GM19035 (cell line): ENCODE results near the gene HDAC6.
"Not testable (repeated sequence)": the region's sequence is repeated elsewhere in the genome, so short reads cannot be mapped to it uniquely, and the experiment has no call there.

ENCODE experiments used
- ATAC-seq: cut with Tn5 transposase; IDR thresholded peaks from one replicate; pipeline ENCODE4 v1.9.1; 2021; ENCODE audit not compliant: unreplicated experiment

Gene HDAC6

DNA sequence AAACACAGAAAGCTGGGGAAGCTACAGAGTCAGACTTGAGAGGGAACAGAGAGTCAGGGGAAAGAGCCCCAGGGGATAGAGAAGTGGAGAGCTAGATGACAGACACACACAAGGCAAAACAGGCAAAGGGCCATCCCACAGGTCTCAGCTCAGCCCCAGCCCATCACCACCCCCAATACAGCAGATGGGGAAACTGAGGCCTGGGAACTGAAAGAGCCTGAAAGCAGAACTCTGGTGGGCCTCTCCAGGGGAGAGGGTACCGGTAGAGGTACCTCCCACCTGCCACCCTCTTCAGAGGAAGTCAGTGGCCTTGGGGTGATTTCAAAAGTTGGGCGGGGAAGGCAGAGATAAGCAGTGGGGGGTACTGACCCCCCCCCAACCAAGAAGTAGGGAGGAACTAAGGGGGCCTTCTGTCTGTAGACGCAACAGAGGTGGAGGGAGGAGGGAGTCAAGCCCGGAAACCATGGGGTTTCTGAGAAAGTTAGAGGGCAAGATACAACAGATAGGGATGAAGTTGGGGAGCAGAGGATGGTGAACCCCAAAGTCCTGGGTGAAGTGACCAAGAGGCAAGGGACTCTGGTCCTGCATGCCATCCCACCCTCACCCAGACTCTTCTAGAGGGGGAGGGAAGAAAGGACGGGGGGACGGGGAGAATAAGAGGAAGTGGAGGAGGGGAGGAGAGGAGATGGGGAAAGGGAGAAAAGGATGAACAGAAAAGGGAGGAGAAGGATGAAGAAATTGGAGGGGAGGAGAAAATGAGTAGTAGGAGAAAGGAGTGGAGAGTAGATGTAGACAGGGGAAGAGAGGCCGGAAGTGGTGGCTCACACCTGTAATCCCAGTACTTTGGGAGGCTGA is 12.3 kb upstream of the HDAC6 start:
- no peak for ATAC-seq

DNA sequence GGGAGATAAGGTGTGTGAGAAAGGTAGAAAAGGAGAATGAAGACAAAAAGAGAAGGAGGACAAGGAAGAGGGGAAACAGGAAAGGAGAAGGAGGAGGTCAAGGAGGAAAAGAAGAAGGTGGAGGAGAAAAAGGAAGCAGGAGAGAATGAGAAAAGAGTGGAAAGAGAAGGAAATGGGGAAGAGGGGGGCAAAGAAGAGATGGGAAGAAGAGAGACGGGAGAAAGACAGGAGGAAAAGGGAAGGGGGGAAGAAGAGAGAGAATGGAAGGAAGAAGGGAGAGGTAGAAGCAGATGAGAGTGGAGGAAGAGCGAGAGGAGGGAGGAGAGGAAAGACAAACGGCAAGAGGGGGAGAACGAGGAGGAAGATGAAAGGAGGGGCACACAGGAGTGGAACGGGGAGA is 11.4 kb upstream of the HDAC6 start:
- no peak for ATAC-seq

DNA sequence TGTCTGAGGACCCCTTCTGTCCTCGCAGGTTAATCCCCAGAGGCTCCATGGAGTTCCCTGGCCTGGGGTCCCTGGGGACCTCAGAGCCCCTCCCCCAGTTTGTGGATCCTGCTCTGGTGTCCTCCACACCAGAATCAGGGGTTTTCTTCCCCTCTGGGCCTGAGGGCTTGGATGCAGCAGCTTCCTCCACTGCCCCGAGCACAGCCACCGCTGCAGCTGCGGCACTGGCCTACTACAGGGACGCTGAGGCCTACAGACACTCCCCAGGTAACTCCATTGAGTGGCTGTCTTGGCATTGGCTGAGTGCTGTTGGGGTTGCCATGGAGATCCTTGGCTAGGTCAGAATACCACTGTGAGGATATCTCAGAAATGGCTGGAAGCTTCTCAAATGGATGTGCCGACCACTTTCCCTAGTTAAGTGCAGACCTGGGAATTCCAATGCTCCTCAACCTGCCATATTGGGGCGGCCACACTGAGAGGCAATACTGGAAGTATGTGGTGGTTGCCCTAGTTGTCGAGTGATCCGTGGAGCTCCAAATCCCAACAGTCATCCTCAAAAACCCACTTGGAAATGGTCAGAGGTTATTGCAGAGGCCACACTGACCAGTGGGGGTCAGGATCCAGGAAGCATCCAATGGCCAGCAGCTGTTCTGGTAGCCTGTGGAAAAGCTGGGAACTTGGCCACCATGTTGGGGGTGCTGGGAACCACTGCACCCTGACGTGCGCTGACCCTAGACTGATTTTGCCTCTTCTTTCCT is 10.6 kb upstream of the HDAC6 start:
- ATAC-seq: no peak

DNA sequence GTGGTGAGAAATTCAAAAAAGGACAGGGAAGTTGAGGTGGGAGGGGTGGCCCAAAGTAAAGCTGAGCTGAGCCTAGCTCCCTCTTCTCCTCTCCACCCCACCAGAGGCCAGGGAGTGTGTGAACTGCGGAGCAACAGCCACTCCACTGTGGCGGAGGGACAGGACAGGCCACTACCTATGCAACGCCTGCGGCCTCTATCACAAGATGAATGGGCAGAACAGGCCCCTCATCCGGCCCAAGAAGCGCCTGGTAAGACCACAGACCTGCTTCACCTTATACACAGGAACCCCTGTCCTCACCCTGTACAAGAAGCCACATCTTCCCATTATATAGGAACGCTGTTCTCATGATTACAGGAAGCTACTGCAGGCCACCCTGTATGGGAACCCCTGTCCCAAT is 9.6 kb upstream of the HDAC6 start:
- no peak for ATAC-seq

DNA sequence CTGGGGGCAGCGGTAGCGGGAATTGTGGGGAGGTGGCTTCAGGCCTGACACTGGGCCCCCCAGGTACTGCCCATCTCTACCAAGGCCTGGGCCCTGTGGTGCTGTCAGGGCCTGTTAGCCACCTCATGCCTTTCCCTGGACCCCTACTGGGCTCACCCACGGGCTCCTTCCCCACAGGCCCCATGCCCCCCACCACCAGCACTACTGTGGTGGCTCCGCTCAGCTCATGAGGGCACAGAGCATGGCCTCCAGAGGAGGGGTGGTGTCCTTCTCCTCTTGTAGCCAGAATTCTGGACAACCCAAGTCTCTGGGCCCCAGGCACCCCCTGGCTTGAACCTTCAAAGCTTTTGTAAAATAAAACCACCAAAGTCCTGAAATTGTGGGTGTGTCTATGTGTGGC is 7.9 kb upstream of the HDAC6 start:
- no peak for ATAC-seq

DNA sequence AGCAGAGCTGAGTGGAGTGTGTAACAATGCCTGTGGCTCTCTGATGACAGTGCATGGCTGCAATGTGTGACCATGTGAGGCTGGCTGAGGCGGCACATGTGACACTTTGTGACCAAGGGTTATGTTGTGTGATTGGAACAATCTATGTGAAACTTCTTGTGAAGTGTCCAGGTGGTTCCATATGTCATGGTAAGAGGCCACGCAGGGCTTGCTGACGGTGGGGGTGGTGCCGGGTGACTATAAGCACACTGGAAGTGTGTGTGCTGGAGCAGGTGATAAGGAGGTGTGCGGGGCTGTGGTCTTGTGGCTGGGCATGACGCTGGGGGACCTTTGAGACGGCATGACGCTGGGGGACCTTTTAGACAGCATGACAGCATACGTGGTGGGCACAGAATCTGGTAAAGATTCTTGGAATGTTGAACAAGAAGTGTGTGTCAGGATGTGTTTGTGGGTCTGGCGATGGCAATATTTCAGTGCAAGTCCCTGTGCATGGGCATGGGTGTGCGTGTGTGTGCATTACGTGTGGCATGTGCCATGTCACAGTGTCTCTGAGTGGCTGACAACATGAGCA is 7.4 kb upstream of the HDAC6 start:
- no peak for ATAC-seq

DNA sequence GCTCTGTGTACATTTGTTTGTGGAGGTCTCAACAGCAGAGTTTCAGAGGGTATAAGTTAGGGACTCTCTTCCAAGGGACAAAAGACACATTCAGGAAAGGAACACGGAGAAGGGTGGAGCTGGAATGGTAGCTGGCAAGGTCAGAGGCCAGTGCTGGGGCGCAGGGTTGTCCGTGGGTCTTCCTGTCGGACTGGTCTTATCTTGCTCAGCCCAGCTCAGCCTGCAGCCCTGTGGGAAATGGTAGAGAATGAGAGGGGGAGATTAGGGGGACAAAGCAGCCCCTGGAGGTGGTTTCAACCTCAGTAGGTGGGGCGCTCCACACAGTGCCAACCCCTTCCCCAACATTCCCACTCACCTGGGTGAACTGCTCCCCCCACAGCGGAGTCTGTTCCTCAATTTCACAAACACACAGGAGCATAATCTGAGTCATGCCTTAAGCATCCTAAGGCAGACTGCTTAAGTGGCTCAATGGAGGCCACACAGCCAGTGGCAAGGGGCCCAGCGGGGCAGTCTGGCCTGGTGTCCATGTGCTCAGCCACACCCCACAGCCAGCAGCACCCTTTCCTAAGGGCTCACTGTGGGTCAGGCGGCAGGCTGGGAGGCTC is 6.9 kb upstream of the HDAC6 start:
- ATAC-seq: no peak

DNA sequence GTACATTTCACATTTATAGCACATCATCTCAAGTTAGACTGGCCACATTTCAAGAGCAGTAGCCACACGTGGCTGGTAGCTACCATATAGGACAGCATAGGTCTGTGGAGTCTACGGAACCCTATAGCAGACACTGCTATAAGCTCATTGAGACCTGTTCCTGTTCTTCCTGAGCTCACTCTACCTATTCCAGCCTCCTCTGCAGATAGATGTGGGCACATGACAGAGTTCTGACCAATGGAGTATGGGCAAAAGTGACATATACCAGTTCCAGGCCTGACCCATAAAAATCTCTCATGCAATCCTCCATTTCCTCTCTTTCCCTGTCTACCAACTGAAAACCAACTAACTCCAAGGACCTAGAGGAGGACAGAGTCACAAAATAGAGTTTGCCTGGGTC is 3.5 kb upstream of the HDAC6 start:
- no peak for ATAC-seq

DNA sequence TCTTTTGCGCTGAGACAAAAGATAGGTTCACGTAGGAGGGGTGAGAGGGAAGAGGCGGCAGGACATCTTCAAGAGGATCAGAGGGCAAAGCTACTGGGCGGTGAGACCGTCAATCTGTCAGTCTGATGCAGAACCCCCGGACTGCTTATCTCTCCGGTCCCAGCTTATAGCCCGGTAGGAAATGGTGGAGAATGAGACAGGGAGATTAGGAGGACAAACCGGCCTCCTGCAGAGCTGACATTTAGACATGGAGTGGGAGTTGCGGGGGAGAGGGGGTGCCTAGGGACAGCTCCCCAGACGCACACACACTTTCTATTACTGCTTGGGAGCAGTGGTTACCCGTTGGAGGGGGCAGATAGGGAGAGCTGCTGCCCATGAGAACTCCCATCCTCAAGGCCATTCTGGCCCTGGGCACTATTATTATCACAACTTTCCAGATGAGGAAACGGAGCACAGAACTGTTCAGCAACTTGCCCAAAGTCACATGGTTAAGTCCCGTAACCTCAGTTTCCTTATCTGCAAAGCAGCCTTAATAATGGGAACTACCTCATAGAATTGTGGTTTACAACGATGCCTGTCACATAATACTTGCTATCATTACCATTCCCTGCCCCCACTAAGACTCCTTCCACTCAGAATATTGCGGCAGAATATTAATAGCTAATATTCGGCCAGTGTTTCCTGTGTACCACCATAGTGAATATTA is 1.1 kb upstream of the HDAC6 start:
- no peak for ATAC-seq

DNA sequence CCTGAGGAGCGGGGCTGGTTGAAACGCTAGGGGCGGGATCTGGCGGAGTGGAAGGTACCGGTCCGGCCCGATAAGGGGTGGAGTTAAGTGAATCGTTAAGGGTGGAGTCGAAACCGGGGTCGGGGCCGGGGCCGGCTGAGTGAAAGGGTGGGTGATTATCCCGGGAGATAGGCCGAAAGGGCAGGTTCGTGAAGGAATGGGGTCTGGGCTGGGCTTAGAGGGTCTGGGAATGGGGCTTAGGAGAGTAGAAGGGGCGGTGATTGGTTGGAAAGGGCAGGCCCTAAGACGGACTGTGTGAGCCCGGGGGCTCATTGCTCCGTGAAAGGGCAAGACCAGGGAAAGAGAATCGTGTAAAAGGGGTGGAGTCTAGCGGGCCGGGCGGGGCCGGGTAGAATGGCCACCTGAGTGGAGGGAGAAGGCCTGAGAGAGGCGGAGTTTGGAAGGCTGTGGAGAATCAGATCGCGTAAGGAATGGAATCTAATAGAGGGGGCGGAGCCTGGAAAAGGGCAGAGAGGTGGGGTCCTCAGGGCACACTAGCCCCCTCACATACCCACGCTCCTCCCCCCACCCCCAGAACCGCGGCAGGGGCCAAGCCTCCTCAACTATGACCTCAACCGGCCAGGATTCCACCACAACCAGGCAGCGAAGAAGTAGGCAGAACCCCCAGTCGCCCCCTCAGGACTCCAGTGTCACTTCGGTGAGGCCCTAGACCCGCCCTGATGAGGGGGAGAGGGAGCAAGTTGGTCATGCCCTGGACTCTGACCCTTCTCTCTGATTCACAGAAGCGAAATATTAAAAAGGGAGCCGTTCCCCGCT is 430 bp downstream of the HDAC6 start:
- peak; percentile 41 for ATAC-seq

DNA sequence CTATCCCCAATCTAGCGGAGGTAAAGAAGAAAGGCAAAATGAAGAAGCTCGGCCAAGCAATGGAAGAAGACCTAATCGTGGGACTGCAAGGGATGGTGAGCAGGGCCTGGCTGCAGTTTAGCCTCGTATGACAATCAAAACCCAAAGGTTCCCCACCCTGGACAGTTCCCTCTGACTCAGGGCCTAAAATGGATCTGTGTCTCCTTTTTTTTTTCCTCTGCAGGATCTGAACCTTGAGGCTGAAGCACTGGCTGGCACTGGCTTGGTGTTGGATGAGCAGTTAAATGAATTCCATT is 986 bp downstream of the HDAC6 start:
- ATAC-seq: no peak

DNA sequence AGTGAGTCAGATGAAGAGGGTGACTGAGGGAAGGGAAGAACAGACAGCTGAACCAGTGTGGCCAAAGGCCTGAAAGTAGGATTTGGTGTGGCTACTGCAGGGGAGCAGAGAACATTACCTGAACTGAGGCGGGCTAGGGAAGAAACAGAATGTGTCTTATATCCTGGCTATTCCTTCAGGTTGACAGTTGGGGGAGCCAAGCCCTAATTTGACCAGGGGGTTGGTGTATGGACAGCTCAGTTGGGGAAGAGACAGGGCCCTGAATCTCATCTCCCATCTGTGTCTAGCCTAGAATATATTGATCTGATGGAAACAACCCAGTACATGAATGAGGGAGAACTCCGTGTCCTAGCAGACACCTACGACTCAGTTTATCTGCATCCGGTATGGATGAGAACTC is 4.2 kb downstream of the HDAC6 start:
- no peak for ATAC-seq

DNA sequence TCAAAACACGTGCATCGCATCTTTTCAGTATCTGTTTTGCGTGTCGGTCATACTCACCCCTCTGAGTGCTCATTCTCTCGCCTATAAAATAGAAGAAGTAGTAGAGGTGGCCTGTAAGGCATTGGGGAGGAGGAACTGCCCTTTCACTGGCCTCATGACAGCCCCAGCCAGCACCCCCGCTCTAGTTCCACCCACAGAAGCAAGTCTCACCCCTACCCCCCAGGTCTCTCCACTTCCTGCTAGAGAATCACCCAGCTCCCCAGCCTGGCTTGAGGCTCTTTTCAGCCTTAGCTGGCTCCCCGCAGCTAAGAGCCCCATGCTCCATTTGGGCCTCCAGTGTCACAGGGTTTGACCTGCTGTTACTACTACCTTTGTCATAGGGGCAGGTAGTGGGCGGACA is 11.8 kb downstream of the HDAC6 start:
- no peak for ATAC-seq

DNA sequence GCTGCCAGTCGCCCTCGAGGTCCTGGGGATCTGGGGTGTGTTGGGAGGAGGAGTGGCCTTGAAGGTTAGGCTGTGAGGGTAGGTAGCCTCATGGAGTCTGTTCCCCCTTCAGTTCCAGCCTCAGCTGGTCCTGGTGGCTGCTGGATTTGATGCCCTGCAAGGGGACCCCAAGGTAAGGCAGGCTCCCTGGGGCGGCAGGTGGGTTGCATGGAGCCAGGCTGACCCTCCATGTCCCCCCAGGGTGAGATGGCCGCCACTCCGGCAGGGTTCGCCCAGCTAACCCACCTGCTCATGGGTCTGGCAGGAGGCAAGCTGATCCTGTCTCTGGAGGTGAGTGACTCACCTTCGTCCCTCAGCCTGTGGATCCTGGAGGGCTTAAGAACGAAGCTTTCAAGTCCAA is 12.9 kb downstream of the HDAC6 start:
- ATAC-seq: no peak

DNA sequence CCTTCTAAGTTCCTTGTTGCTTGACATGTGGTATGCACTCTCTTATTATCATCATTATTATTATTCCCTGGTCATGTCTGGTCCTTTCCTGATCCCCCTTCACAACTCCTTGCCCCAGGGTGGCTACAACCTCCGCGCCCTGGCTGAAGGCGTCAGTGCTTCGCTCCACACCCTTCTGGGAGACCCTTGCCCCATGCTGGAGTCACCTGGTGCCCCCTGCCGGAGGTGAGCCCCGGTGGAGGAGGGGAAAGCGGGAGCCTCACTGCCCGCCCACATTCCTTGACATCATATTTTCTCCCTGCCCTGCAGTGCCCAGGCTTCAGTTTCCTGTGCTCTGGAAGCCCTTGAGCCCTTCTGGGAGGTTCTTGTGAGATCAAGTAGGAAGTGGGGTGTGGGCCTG is 13.4 kb downstream of the HDAC6 start:
- ATAC-seq: no peak

DNA sequence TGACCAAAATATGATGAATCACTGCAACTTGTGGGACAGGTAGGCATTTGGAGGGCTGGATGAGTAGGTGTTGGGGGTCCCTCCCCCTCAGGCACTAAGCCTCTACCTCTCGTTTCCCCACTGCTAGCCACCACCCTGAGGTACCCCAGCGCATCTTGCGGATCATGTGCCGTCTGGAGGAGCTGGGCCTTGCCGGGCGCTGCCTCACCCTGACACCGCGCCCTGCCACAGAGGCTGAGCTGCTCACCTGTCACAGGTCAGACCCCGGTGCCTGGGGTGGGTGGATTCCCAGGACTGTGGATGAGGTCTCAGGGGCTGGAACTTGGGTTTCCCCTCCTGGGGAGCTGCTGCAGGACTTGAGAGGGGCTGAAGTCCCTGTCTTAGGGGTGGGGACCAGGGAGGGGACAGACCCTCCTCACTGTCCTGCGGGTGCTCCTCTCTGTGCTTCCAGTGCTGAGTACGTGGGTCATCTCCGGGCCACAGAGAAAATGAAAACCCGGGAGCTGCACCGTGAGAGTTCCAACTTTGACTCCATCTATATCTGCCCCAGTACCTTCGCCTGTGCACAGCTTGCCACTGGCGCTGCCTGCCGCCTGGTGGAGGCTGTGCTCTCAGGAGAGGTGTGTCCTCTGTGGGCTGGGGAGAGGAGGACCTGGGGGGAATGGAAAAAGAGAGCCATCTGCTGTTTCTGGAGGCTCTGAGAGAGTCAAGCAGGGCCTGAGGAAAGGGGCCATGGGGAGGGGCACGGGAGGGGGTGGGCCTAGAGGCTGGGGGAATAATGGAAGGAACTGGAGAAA is 14.3 kb downstream of the HDAC6 start:
- ATAC-seq: no peak

DNA sequence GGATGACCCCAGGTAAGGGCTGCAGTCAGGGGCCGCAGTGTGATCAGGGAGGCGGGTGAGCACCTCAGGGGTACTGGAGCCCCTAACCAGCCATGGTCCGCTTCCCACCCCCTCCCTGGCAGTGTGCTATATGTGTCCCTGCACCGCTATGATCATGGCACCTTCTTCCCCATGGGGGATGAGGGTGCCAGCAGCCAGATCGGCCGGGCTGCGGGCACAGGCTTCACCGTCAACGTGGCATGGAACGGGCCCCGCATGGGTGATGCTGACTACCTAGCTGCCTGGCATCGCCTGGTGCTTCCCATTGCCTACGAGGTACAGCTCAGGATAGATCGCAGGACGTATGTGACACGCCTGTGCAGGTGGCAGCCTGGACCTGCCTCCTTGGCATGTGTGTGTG is 16.2 kb downstream of the HDAC6 start:
- no peak for ATAC-seq

DNA sequence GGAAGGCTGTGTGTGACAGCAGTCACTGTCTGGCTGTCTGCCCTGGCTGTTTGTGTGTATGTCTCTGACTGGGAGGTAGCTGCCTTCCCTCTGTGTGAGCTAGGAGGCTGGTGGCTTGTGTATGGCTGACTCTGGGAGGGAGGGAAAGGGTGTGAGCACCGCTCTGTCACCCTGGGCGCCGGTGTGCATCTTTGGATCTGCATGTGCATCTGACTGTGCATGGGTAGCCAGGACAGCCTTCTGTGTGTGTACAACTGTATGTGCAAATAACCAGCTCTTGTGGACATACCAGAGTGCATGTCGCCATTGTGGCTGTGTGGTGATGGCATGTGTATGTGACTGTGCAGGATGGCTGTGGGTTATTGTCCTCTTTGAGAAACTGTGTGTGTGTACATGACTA is 17.0 kb downstream of the HDAC6 start:
- ATAC-seq: no peak

DNA sequence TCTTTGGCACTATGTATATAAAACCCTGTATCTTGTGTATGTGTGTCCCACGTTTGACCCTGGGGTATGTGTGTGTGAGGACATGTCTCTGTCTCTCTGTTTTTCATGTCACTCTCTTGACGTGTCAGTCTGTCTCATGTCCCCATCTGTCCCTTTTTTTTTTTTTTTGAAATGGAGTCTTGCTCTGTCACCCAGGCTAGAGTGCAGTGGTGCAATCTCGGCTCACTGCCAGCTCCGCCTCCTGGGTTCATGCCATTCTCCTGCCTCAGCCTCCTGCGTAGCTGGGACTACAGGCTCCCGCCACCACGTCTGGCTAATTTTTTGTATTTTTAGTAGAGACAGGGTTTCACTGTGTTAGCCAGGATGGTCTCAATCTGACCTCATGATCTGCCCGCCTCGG is 17.5 kb downstream of the HDAC6 start:
- not testable (repeated sequence) for ATAC-seq

DNA sequence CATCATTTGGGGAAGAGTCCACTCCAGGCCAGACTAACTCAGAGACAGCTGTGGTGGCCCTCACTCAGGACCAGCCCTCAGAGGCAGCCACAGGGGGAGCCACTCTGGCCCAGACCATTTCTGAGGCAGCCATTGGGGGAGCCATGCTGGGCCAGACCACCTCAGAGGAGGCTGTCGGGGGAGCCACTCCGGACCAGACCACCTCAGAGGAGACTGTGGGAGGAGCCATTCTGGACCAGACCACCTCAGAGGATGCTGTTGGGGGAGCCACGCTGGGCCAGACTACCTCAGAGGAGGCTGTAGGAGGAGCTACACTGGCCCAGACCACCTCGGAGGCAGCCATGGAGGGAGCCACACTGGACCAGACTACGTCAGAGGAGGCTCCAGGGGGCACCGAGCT is 21.2 kb downstream of the HDAC6 start:
- ATAC-seq: no peak
